HEK293 (cell line): ENCODE data around the gene AGR2.

ENCODE experiments used
- CTCF ChIA-PET: fragments of 350-600 bp; formaldehyde crosslinking; extraction: SDS; loops from one replicate; lab custom pipeline; 2021; ENCODE audit warnings: antibody characterized with exemption; lab: Yijun Ruan, JAX
- POLR2A ChIA-PET: fragments of 300-600 bp; formaldehyde crosslinking; extraction: SDS; loops from one replicate; lab custom pipeline; 2020; ENCODE audit warnings: antibody characterized with exemption, inconsistent platforms; lab: Yijun Ruan, JAX
- H3K27ac ChIP-seq: fragments of 200-500 bp; sonication (Bioruptor generic); 2 replicates; pipeline ENCODE4 v1.5.1; 2014; ENCODE audit warnings: low read depth, low read length, control low read depth, inconsistent platforms; ENCODE audit errors: extremely low read depth
- H3K36me3 ChIP-seq, 2 experiments: fragments of 200-500 bp in 1 of 2; sonication (Bioruptor generic) in 1 of 2; 1 replicate in 1 of 2; 2 replicates in 1 of 2; pipeline ENCODE4 v1.5.1; 2014 to 2017; ENCODE audit warnings: inconsistent platforms in 2 of 2, low read length in 2 of 2; ENCODE audit not compliant: control insufficient read depth in 2 of 2, insufficient read depth in 1 of 2
- H3K4me1 ChIP-seq: fragments of 200-500 bp; sonication (Bioruptor generic); 2 replicates; pipeline ENCODE4 v1.5.1; 2014; ENCODE audit warnings: mild to moderate bottlenecking, low read length, inconsistent platforms; ENCODE audit not compliant: control insufficient read depth, insufficient read depth
- H3K4me3 ChIP-seq: 2 replicates; pipeline ENCODE4 v1.5.1; 2011; ENCODE audit warnings: low read depth, mild to moderate bottlenecking, control low read depth, low read length, moderate library complexity
- H3K9me3 ChIP-seq: fragments of 200-500 bp; sonication (Bioruptor generic); 2 replicates; pipeline ENCODE4 v1.5.1; 2014; ENCODE audit warnings: low read depth, low read length, inconsistent platforms; ENCODE audit not compliant: control insufficient read depth, insufficient read depth
- HOXC10 ChIP-seq: sonication (generic); formaldehyde crosslinking; IDR thresholded peaks from 2 replicates; pipeline ENCODE4 v1.8.1; 2023; ENCODE audit warnings: mild to moderate bottlenecking, missing genetic modification reagents
- YY1 ChIP-seq: fragments of 450-650 bp; formaldehyde crosslinking; IDR thresholded peaks from 2 replicates; pipeline ENCODE4 v1.5.1; 2018; ENCODE audit warnings: missing biosample characterization, missing genetic modification characterization
- ZBTB20 ChIP-seq: fragments of 450-650 bp; formaldehyde crosslinking; IDR thresholded peaks from 2 replicates; pipeline ENCODE4 v1.5.1; 2016; ENCODE audit warnings: missing biosample characterization, missing genetic modification characterization
- ZBTB7A ChIP-seq: fragments of 450-650 bp; formaldehyde crosslinking; IDR thresholded peaks from 2 replicates; pipeline ENCODE4 v1.5.1; 2016; ENCODE audit warnings: low read depth, missing biosample characterization, missing genetic modification characterization
- ZFHX2 ChIP-seq: fragments of 450-650 bp; formaldehyde crosslinking; conservative IDR thresholded peaks from 2 replicates; pipeline ENCODE4 v1.5.1; 2016; ENCODE audit warnings: missing biosample characterization, missing genetic modification characterization
- ZFP37 ChIP-seq: fragments of 450-650 bp; formaldehyde crosslinking; IDR thresholded peaks from 2 replicates; pipeline ENCODE4 v1.5.1; 2016; ENCODE audit warnings: missing biosample characterization, missing genetic modification characterization
- ZFP41 ChIP-seq: fragments of 450-650 bp; formaldehyde crosslinking; IDR thresholded peaks from 2 replicates; pipeline ENCODE4 v1.5.1; 2016; ENCODE audit warnings: missing biosample characterization, missing genetic modification characterization, borderline replicate concordance
- ZNF114 ChIP-seq: fragments of 450-650 bp; formaldehyde crosslinking; IDR thresholded peaks from 2 replicates; pipeline ENCODE4 v1.5.0; 2017; ENCODE audit warnings: missing biosample characterization, missing genetic modification characterization
- ZNF133 ChIP-seq: fragments of 450-650 bp; formaldehyde crosslinking; IDR thresholded peaks from 2 replicates; pipeline ENCODE4 v1.5.1; 2016; ENCODE audit warnings: missing biosample characterization, missing genetic modification characterization
- ZNF138 ChIP-seq: fragments of 450-650 bp; formaldehyde crosslinking; IDR thresholded peaks from 2 replicates; pipeline ENCODE4 v1.5.1; 2016; ENCODE audit warnings: missing biosample characterization, missing genetic modification characterization, borderline replicate concordance
- ZNF157 ChIP-seq: fragments of 450-650 bp; formaldehyde crosslinking; IDR thresholded peaks from 2 replicates; pipeline ENCODE4 v1.5.1; 2016; ENCODE audit warnings: missing biosample characterization, missing genetic modification characterization
- ZNF169 ChIP-seq: fragments of 450-650 bp; formaldehyde crosslinking; IDR thresholded peaks from 2 replicates; pipeline ENCODE4 v1.5.1; 2016; ENCODE audit warnings: missing biosample characterization, missing genetic modification characterization
- ZNF2 ChIP-seq: fragments of 450-650 bp; formaldehyde crosslinking; IDR thresholded peaks from 2 replicates; pipeline ENCODE4 v1.5.1; 2016; ENCODE audit warnings: missing biosample characterization, missing genetic modification characterization
- ZNF202 ChIP-seq: fragments of 450-650 bp; formaldehyde crosslinking; IDR thresholded peaks from 2 replicates; pipeline ENCODE4 v1.5.1; 2016; ENCODE audit warnings: missing biosample characterization, missing genetic modification characterization, borderline replicate concordance
- ZNF214 ChIP-seq: fragments of 450-650 bp; formaldehyde crosslinking; IDR thresholded peaks from 2 replicates; pipeline ENCODE4 v1.5.1; 2017; ENCODE audit warnings: missing biosample characterization, mild to moderate bottlenecking, missing genetic modification characterization, borderline replicate concordance
- ZNF341 ChIP-seq: fragments of 450-650 bp; formaldehyde crosslinking; IDR thresholded peaks from 2 replicates; pipeline ENCODE4; 2016; ENCODE audit warnings: low read depth, missing biosample characterization, missing genetic modification characterization
- ZNF426 ChIP-seq: fragments of 450-650 bp; formaldehyde crosslinking; IDR thresholded peaks from 2 replicates; pipeline ENCODE4 v1.5.1; 2017; ENCODE audit warnings: missing biosample characterization, missing genetic modification characterization, mild to moderate bottlenecking, inconsistent platforms, moderate library complexity
- ZNF529 ChIP-seq: fragments of 450-650 bp; formaldehyde crosslinking; IDR thresholded peaks from 2 replicates; pipeline ENCODE4 v1.5.1; 2017; ENCODE audit warnings: missing genetic modification characterization, missing biosample characterization; ENCODE audit not compliant: insufficient replicate concordance
- ZNF610 ChIP-seq: fragments of 450-650 bp; formaldehyde crosslinking; IDR thresholded peaks from 2 replicates; pipeline ENCODE4 v1.5.1; 2016; ENCODE audit warnings: missing biosample characterization, missing genetic modification characterization, borderline replicate concordance
- ZNF660 ChIP-seq: fragments of 450-650 bp; IDR thresholded peaks from 2 replicates; pipeline ENCODE4 v1.5.1; 2018; ENCODE audit warnings: missing biosample characterization, mild to moderate bottlenecking, missing genetic modification characterization
- ZNF837 ChIP-seq: fragments of 450-650 bp; formaldehyde crosslinking; IDR thresholded peaks from 2 replicates; pipeline ENCODE4 v1.5.1; 2016; ENCODE audit warnings: missing biosample characterization, missing genetic modification characterization
- TF ChIP-seq, protein P1 (sequence below): fragments of 450-650 bp; formaldehyde crosslinking; IDR thresholded peaks from 2 replicates; pipeline ENCODE4 v1.5.1; 2016; ENCODE audit warnings: missing biosample characterization, missing genetic modification characterization
- TF ChIP-seq, protein P2 (sequence below): sonication (generic); formaldehyde crosslinking; IDR thresholded peaks from 2 replicates; pipeline ENCODE4 v1.8.1; 2022; ENCODE audit warnings: mild to moderate bottlenecking, moderate library complexity, missing genetic modification reagents
- TF ChIP-seq, protein P3 (sequence below): fragments of 450-650 bp; formaldehyde crosslinking; IDR thresholded peaks from 2 replicates; pipeline ENCODE4 v1.5.1; 2016; ENCODE audit warnings: missing biosample characterization, missing genetic modification characterization

The AGR2 gene

DNA sequence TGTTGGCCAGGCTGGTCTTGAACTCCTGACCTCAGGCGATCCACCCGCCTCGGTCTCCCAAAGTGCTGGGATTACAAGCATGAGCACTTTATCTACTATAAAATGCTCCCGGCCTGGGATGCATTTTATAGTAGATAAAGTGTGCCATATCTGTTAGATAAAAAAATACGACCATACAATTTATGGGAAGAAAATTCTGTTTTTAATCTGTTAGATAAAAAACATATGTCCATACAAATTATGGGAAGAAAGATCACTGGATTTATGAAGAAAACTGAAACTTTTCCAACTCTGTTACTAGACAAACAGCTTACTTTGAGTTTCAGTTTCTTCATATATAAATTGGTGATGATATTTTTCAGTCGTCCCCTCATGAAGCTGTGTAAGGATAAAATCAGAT is 46.8 kb downstream of the AGR2 start (continued):
- TF ChIP-seq ZNF133 (tag by site-specific recombination), result no peak
- no peak for TF ChIP-seq ZNF837
- no peak for TF ChIP-seq ZNF169 (tag by site-specific recombination)
- no peak for TF ChIP-seq ZNF157
- no peak for TF ChIP-seq ZNF2
- no peak for TF ChIP-seq ZNF660 (tag by site-specific recombination)
- TF ChIP-seq ZBTB20 (tag by site-specific recombination), result no peak
- no peak for TF ChIP-seq ZNF138
- no peak for TF ChIP-seq ZNF214 (tag by site-specific recombination)
- no peak for TF ChIP-seq ZNF610 (tag by site-specific recombination)
- TF ChIP-seq ZNF426 (tag by site-specific recombination), result no peak
- no peak for TF ChIP-seq YY1 (tag by site-specific recombination)

DNA sequence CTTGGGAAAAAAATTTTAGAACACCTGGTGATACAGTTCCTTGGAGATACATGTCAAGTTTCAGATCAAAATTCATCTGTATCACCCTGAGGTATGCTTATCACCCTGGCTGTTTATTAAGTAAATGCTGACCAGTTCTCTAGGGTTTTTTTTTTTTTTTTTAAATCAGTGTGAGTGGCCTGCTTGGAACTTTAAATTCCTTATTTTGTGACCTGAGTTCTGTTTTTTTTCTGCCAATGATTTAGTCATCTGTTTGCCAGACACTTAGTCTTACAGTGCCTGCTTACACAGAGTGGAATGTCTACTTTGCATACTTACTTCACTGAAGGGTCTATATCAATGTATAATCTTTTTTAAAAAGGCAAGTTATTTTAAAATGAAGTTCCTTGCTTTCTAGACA is 49.4 kb downstream of the AGR2 start:
- Histone ChIP-seq H3K27ac (no peak overlapping the region), H3K9me3 (no peaks in the 10 kb centered on the region), H3K4me1 (peaks cover 6% of the 10 kb centered on the region; the same call in 1 of the 2 replicates), H3K36me3 (no peaks in the 10 kb centered on the region), H3K4me3 (peak overlapping the region; percentile 93; the same call in 1 of the 2 replicates)
- POLR2A ChIA-PET, result interaction anchor here (0.7 to 2.1 kb wide), 2 partner anchors 15 to 47 kb away, joined by 6 to 9 read pairs; no protein-coding TSS in a partner anchor
- CTCF ChIA-PET, result interaction anchor here (0.6 to 1.8 kb wide), 3 partner anchors 15 to 644 kb away, joined by 5 to 7 read pairs (median 5); no protein-coding TSS in a partner anchor
- no peak for TF ChIP-seq ZNF529 (tag by site-specific recombination)
- TF ChIP-seq, protein P1, sequence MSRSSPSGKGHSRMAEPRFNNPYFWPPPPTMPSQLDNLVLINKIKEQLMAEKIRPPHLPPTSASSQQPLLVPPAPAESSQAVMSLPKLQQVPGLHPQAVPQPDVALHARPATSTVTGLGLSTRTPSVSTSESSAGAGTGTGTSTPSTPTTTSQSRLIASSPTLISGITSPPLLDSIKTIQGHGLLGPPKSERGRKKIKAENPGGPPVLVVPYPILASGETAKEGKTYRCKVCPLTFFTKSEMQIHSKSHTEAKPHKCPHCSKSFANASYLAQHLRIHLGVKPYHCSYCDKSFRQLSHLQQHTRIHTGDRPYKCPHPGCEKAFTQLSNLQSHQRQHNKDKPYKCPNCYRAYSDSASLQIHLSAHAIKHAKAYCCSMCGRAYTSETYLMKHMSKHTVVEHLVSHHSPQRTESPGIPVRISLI (tag by site-specific recombination), result 0 out of 2 replicates have a peak, but pooled peaks have one; percentile 14

DNA sequence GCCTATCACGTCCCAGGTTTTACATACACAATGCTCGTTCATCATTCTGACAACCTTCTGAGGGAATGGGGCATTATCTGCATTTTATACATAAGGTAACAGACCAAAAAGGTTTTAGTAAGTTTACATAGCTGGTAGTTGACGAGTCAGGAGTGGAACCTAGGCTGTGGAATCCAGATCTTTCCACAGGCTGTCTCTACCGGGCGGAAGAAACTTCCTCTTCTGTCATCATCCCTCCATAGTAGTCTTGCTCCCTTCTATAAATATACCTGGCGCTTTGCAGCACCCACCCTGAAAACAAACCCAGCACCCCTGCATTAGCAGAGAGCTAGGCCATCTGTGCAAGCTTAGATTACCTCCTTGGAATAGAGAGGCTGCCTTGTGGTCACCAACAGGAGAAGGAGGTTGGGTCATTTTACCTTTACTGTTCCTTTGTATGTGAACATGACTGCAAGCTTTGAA is 49.9 kb downstream of the AGR2 start:
- POLR2A ChIA-PET, result interaction anchor here (0.7 to 2.1 kb wide), 2 partner anchors 16 to 46 kb away, joined by 6 to 9 read pairs; no protein-coding TSS in a partner anchor
- Histone ChIP-seq H3K4me3 (peak overlapping the region; percentile 93), H3K27ac (no peak overlapping the region), H3K4me1 (peaks cover 6% of the 10 kb centered on the region; the same call in 1 of the 2 replicates), H3K36me3 (no peaks in the 10 kb centered on the region), H3K9me3 (no peaks in the 10 kb centered on the region)
- no peak for TF ChIP-seq ZNF202
- TF ChIP-seq ZNF114 (tag by site-specific recombination), result no peak
- CTCF ChIA-PET, result interaction anchor here (0.6 to 1.8 kb wide), 2 partner anchors 15 to 645 kb away, joined by 5 to 7 read pairs; no protein-coding TSS in a partner anchor

DNA sequence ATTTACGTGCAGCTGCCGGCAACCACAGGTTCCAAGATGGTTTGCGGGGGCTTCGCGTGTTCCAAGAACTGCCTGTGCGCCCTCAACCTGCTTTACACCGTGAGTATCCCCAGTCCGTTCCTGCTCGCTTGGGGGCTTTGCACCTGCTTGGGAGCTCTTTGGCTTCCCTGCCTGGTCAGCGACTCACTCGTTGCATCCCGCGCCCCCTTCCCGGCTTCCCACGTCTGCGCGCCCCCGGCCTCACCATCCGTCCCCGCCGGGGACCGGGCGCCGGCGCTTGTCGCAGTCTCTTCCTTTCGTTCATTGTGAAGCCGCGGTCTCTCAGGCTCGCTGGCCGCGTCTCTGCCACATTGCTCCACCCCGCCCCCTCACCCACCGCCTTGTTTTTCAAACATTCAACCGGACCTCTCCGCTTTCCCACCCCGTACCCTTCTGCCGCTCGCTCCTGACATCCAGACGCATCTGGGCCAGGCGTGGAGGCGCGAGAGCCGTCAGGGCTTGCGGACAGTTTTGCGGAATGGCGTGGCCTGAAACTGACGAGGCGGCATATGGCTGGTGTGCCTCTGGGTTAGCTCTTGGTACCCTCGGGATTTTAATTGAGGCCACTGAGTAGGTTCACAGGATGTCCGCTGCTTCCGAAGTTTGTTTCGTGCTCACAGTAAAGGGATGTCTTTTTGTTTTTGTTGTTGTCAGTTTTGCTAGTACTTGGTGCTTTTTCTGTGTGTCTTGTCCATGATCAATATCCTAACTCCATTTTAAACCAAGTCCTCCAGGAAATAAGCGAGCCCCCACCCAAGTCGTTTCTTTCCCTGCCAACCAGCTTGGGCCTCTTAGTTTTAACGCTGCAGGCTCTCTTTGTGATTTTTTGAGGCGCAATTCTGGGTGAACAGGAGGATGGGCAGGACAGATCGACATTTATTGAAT is 50.6 kb downstream of the AGR2 start:
- Histone ChIP-seq H3K9me3 (no peaks in the 10 kb centered on the region), H3K4me3 (peak overlapping the region; percentile 93), H3K27ac (peak overlapping the region; percentile 45; the same call in 1 of the 2 replicates), H3K36me3 (no peaks in the 10 kb centered on the region), H3K4me1 (peaks cover 6% of the 10 kb centered on the region; the same call in 1 of the 2 replicates)
- ChIA-PET POLR2A (interaction anchor here (2.1 kb wide), 1 partner anchor 16 kb away, joined by 9 read pairs; no protein-coding TSS in a partner anchor), CTCF (interaction anchor here (1.8 kb wide), 1 partner anchor 16 kb away, joined by 7 read pairs; no protein-coding TSS in a partner anchor)
- 0 out of 2 replicates have a peak, but pooled peaks have one; percentile 51 for TF ChIP-seq ZNF341 (tag by site-specific recombination)
- TF ChIP-seq ZFHX2 (tag by site-specific recombination), result peak; percentile 63
- TF ChIP-seq ZBTB7A (tag by site-specific recombination), result 0 out of 2 replicates have a peak, but pooled peaks have one; percentile 58
- no peak for TF ChIP-seq HOXC10
- peak; percentile 59; the same call in 1 of the 2 replicates for TF ChIP-seq ZBTB20 (tag by site-specific recombination)
- TF ChIP-seq, protein P2, sequence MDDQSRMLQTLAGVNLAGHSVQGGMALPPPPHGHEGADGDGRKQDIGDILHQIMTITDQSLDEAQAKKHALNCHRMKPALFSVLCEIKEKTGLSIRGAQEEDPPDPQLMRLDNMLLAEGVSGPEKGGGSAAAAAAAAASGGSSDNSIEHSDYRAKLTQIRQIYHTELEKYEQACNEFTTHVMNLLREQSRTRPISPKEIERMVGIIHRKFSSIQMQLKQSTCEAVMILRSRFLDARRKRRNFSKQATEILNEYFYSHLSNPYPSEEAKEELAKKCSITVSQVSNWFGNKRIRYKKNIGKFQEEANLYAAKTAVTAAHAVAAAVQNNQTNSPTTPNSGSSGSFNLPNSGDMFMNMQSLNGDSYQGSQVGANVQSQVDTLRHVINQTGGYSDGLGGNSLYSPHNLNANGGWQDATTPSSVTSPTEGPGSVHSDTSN, result peak; percentile 4; the same call in 1 of the 2 replicates
- TF ChIP-seq, protein P3, sequence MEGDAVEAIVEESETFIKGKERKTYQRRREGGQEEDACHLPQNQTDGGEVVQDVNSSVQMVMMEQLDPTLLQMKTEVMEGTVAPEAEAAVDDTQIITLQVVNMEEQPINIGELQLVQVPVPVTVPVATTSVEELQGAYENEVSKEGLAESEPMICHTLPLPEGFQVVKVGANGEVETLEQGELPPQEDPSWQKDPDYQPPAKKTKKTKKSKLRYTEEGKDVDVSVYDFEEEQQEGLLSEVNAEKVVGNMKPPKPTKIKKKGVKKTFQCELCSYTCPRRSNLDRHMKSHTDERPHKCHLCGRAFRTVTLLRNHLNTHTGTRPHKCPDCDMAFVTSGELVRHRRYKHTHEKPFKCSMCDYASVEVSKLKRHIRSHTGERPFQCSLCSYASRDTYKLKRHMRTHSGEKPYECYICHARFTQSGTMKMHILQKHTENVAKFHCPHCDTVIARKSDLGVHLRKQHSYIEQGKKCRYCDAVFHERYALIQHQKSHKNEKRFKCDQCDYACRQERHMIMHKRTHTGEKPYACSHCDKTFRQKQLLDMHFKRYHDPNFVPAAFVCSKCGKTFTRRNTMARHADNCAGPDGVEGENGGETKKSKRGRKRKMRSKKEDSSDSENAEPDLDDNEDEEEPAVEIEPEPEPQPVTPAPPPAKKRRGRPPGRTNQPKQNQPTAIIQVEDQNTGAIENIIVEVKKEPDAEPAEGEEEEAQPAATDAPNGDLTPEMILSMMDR (tag by site-specific recombination), result 0 out of 2 replicates have a peak, but pooled peaks have one; percentile 13
- TF ChIP-seq ZFP41 (tag by site-specific recombination), result no peak
- TF ChIP-seq ZFP37, result no peak
